SU-DHL-6 (cell line): ENCODE data around the gene ITFG1.

Source experiments
- H2AFZ ChIP-seq: fragments of 200-600 bp; sonication (generic); 2 replicates; pipeline ENCODE4 v1.6.1; 2014; ENCODE audit warnings: low read depth, mild to moderate bottlenecking, moderate library complexity, mixed read lengths, antibody characterized with exemption, low read length; ENCODE audit not compliant: severe bottlenecking
- H3F3A ChIP-seq: fragments of 200-600 bp; shearing (Covaris generic); 2 replicates; pipeline ENCODE4 v1.6.0; 2016; ENCODE audit warnings: antibody characterized with exemption, mild to moderate bottlenecking; ENCODE audit not compliant: insufficient read depth
- H3K27ac ChIP-seq: fragments of 200-600 bp; sonication (generic); 2 replicates; pipeline ENCODE4 v1.5.1; 2016; ENCODE audit warnings: low read depth, mild to moderate bottlenecking, low read length, moderate library complexity, mixed read lengths
- H3K27me3 ChIP-seq: fragments of 200-600 bp; sonication (generic), shearing (Covaris generic); 2 replicates; pipeline ENCODE4 v1.6.0; 2014; ENCODE audit warnings: mild to moderate bottlenecking, low read length
- H3K36me3 ChIP-seq: fragments of 200-600 bp; sonication (generic); 2 replicates; pipeline ENCODE4 v1.6.1; 2014; ENCODE audit warnings: mild to moderate bottlenecking, low read length, mixed read lengths
- H3K4me2 ChIP-seq: fragments of 300-600, 200-600 bp; shearing (Covaris generic), sonication (generic); 2 replicates; pipeline ENCODE4 v1.6.0; 2014; ENCODE audit warnings: low read length, low read depth, mild to moderate bottlenecking; ENCODE audit not compliant: poor library complexity, severe bottlenecking
- H3K4me3 ChIP-seq: fragments of 200-600 bp; sonication (generic); 2 replicates; pipeline ENCODE4 v1.5.1; 2014; ENCODE audit warnings: antibody characterized with exemption, low read length, mild to moderate bottlenecking, mixed read lengths; ENCODE audit not compliant: insufficient read depth, poor library complexity, severe bottlenecking
- H3K79me2 ChIP-seq: fragments of 200-600 bp; sonication (generic); 2 replicates; pipeline ENCODE4 v1.6.1; 2014; ENCODE audit warnings: mild to moderate bottlenecking, low read length, moderate library complexity; ENCODE audit not compliant: insufficient read depth
- H3K9ac ChIP-seq: fragments of 200-600 bp; sonication (generic); 2 replicates; pipeline ENCODE4 v1.7.0; 2014; ENCODE audit warnings: mild to moderate bottlenecking, low read length
- H3K9me2 ChIP-seq: fragments of 200-600 bp; sonication (generic); replicated peaks from 2 replicates; pipeline ENCODE4 v1.6.1; 2014; ENCODE audit warnings: low read length; ENCODE audit not compliant: insufficient read depth
- H3K9me3 ChIP-seq: fragments of 200-600 bp; sonication (generic); 2 replicates; pipeline ENCODE4 v1.6.1; 2014; ENCODE audit warnings: low read length, mixed read lengths; ENCODE audit not compliant: insufficient read depth
- H4K20me1 ChIP-seq: fragments of 200-600 bp; sonication (generic); 2 replicates; pipeline ENCODE4 v1.6.1; 2014; ENCODE audit warnings: low read depth, mild to moderate bottlenecking, antibody characterized with exemption, low read length, moderate library complexity, mixed read lengths
- EZH2phosphoT487 ChIP-seq: fragments of 200-600 bp; sonication (generic), shearing (Covaris generic); conservative IDR thresholded peaks from 2 replicates; pipeline ENCODE4 v1.6.1; 2018; ENCODE audit warnings: mild to moderate bottlenecking, antibody characterized with exemption, low read length, moderate library complexity, mixed read lengths
- TF ChIP-seq, protein P1 (sequence below): fragments of 200-600 bp; sonication (generic); IDR thresholded peaks from one replicate; pipeline ENCODE4 v1.5.1; 2017; ENCODE audit warnings: antibody characterized with exemption, mild to moderate bottlenecking, low read length, moderate library complexity; ENCODE audit not compliant: insufficient read depth, poor library complexity, severe bottlenecking

The ITFG1 gene

DNA sequence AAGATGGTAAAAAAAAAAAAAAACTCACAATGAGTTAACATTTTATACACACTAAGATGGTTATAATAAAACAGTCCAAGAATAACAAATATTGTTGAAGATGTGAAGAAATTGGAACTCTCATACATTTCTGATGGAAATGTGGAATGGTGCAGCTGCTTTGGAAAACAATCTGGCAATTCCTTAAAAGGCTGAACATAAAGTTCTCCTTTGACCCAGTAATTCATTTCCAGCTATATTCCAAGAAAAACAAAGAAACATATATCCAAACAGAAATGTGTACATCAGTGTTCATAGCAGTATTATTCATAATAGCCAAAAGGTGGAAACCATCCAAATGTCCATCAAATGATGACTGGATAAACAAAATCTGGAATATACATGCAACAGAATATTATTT lies 219.8 kb downstream of the ITFG1 start:
- no peak overlapping the region for H3K4me3 ChIP-seq
- no peak overlapping the region for H3K9ac ChIP-seq
- H3K36me3 ChIP-seq, result no peaks in the 10 kb centered on the region; the same call in 1 of the 2 replicates
- H3K9me2 ChIP-seq, result no peaks in the 10 kb centered on the region
- no peak overlapping the region for H3K4me2 ChIP-seq
- H3K27ac ChIP-seq, result no peak overlapping the region
- no peak for TF ChIP-seq EZH2phosphoT487
- TF ChIP-seq, protein P1, sequence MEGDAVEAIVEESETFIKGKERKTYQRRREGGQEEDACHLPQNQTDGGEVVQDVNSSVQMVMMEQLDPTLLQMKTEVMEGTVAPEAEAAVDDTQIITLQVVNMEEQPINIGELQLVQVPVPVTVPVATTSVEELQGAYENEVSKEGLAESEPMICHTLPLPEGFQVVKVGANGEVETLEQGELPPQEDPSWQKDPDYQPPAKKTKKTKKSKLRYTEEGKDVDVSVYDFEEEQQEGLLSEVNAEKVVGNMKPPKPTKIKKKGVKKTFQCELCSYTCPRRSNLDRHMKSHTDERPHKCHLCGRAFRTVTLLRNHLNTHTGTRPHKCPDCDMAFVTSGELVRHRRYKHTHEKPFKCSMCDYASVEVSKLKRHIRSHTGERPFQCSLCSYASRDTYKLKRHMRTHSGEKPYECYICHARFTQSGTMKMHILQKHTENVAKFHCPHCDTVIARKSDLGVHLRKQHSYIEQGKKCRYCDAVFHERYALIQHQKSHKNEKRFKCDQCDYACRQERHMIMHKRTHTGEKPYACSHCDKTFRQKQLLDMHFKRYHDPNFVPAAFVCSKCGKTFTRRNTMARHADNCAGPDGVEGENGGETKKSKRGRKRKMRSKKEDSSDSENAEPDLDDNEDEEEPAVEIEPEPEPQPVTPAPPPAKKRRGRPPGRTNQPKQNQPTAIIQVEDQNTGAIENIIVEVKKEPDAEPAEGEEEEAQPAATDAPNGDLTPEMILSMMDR, result no peak
- no peaks in the 10 kb centered on the region for H3K79me2 ChIP-seq
- no peaks in the 10 kb centered on the region for H3K9me3 ChIP-seq
- no peaks in the 10 kb centered on the region for H3K27me3 ChIP-seq
- H3F3A ChIP-seq, result no peaks in the 10 kb centered on the region
- no peaks in the 10 kb centered on the region for H4K20me1 ChIP-seq
- no peak overlapping the region for H2AFZ ChIP-seq

- TF ChIP-seq, protein P1, result no peak
- TF ChIP-seq EZH2phosphoT487, result no peak
- Histone ChIP-seq H4K20me1 (no peaks in the 10 kb centered on the region), H3K9me3 (no peaks in the 10 kb centered on the region), H3K36me3 (no peaks in the 10 kb centered on the region), H3F3A (no peaks in the 10 kb centered on the region), H3K27ac (no peak overlapping the region), H3K4me3 (no peak overlapping the region), H3K27me3 (no peaks in the 10 kb centered on the region), H3K9me2 (no peaks in the 10 kb centered on the region), H2AFZ (no peak overlapping the region), H3K79me2 (no peaks in the 10 kb centered on the region), H3K9ac (no peak overlapping the region), H3K4me2 (no peak overlapping the region)
Observed at GRCh38 chr16:47236716-47237115, 224.1 kb downstream of the ITFG1 start.

GRCh38 chr16:47230296-47230695 lies 230.6 kb downstream of the ITFG1 start:
- no peak overlapping the region for H3K9ac ChIP-seq
- H3K36me3 ChIP-seq, result no peaks in the 10 kb centered on the region
- TF ChIP-seq EZH2phosphoT487, result no peak
- TF ChIP-seq, protein P1, result no peak
- H4K20me1 ChIP-seq, result no peaks in the 10 kb centered on the region
- no peak overlapping the region for H3K4me3 ChIP-seq
- H3K4me2 ChIP-seq, result no peak overlapping the region
- no peak overlapping the region for H2AFZ ChIP-seq
- no peaks in the 10 kb centered on the region for H3K79me2 ChIP-seq
- no peak overlapping the region for H3K27ac ChIP-seq
- no peaks in the 10 kb centered on the region for H3F3A ChIP-seq
- H3K9me3 ChIP-seq, result no peaks in the 10 kb centered on the region
- no peaks in the 10 kb centered on the region for H3K9me2 ChIP-seq
- H3K27me3 ChIP-seq, result no peaks in the 10 kb centered on the region
